ENCODE data around the gene NEURL1. TPM values are rescaled to one million over a fixed set of nuclear protein-coding genes. Genes with fewer than 3 reads are reported as not detected.

NEURL1 gene
- total RNA-seq, 2 experiments from 2014 or later = 1.1 TPM

- peak; percentile 80 for DNase-seq
- Mint-ChIP-seq H3K4me3 (peak overlapping the region; percentile 86), H3K9me3 (ENCODE audit: insufficient read depth) (no peaks in the 10 kb centered on the region), H3K27ac (peak overlapping the region; percentile 83), H3K4me1 (ENCODE audit: low read depth) (peaks cover 26% of the 10 kb centered on the region), H3K36me3 (ENCODE audit: low read depth) (peaks cover 2% of the 10 kb centered on the region), H3K27me3 (ENCODE audit: low read depth) (peaks cover 9% of the 10 kb centered on the region)
- ChIA-PET CTCF (interaction anchor here (1.0 to 8.8 kb wide), 3 partner anchors 9 to 102 kb away, joined by 4 to 42 read pairs (median 5); no protein-coding TSS in a partner anchor), POLR2A (no interaction called here)
- ATAC-seq = peak; percentile 79
These were observed 90.9 kb downstream of the NEURL1 start for GRCh38 chr10:103584216-103585010.

GRCh38 chr10:103585011-103585405, 91.5 kb downstream of the NEURL1 start:
- H3K36me3 Mint-ChIP-seq (ENCODE audit: low read depth) = peaks cover 2% of the 10 kb centered on the region
- H3K27ac Mint-ChIP-seq = peak overlapping the region; percentile 30
- no peaks in the 10 kb centered on the region for H3K9me3 Mint-ChIP-seq (ENCODE audit: insufficient read depth)
- peak overlapping the region; percentile 64 for H3K4me3 Mint-ChIP-seq
- peaks cover 9% of the 10 kb centered on the region for H3K27me3 Mint-ChIP-seq (ENCODE audit: low read depth)
- DNase-seq = no peak
- no peak for ATAC-seq
- ChIA-PET POLR2A (no interaction called here), CTCF (interaction anchor here (1.0 kb wide), 2 partner anchors 8 to 101 kb away, joined by 4 to 5 read pairs; no protein-coding TSS in a partner anchor)
- peaks cover 26% of the 10 kb centered on the region for H3K4me1 Mint-ChIP-seq (ENCODE audit: low read depth)

GRCh38 chr10:103587073-103587472, 93.6 kb downstream of the NEURL1 start:
- Mint-ChIP-seq H3K9me3 (ENCODE audit: insufficient read depth) (no peaks in the 10 kb centered on the region), H3K4me3 (no peak overlapping the region), H3K4me1 (ENCODE audit: low read depth) (peaks cover 26% of the 10 kb centered on the region), H3K27ac (no peak overlapping the region), H3K36me3 (ENCODE audit: low read depth) (peaks cover 2% of the 10 kb centered on the region), H3K27me3 (ENCODE audit: low read depth) (peaks cover 6% of the 10 kb centered on the region)
- no peak for ATAC-seq
- ChIA-PET POLR2A (no interaction called here), CTCF (interaction anchor here (1.5 to 1.9 kb wide), 2 partner anchors 23 to 99 kb away, joined by 3 to 6 read pairs; no protein-coding TSS in a partner anchor)
- DNase-seq = no peak

GRCh38 chr10:103589074-103589630, 95.6 kb downstream of the NEURL1 start:
- no peaks in the 10 kb centered on the region for H3K27me3 Mint-ChIP-seq (ENCODE audit: low read depth)
- no peaks in the 10 kb centered on the region for H3K9me3 Mint-ChIP-seq (ENCODE audit: insufficient read depth)
- H3K36me3 Mint-ChIP-seq (ENCODE audit: low read depth) = no peaks in the 10 kb centered on the region
- DNase-seq (no peak), ATAC-seq (no peak)
- H3K4me3 Mint-ChIP-seq = no peak overlapping the region
- CTCF ChIA-PET = interaction anchor here (1.0 to 1.7 kb wide), 3 partner anchors 23 to 97 kb away, joined by 3 to 11 read pairs (median 3); no protein-coding TSS in a partner anchor
- H3K4me1 Mint-ChIP-seq (ENCODE audit: low read depth) = peaks cover 15% of the 10 kb centered on the region
- POLR2A ChIA-PET = no interaction called here
- no peak overlapping the region for H3K27ac Mint-ChIP-seq

- DNase-seq (no peak), ATAC-seq (no peak)
- Mint-ChIP-seq H3K27me3 (ENCODE audit: low read depth) (no peaks in the 10 kb centered on the region), H3K4me1 (ENCODE audit: low read depth) (peaks cover 12% of the 10 kb centered on the region), H3K9me3 (ENCODE audit: insufficient read depth) (no peaks in the 10 kb centered on the region), H3K4me3 (no peak overlapping the region), H3K36me3 (ENCODE audit: low read depth) (no peaks in the 10 kb centered on the region), H3K27ac (no peak overlapping the region)
- CTCF ChIA-PET = interaction anchor here (0.9 to 1.7 kb wide), 4 partner anchors 22 to 96 kb away, joined by 3 to 11 read pairs (median 3); no protein-coding TSS in a partner anchor
- POLR2A ChIA-PET = no interaction called here
These were observed 96.6 kb downstream of the NEURL1 start for GRCh38 chr10:103590060-103590459.

- DNase-seq (no peak), ATAC-seq (no peak)
- CTCF ChIA-PET = interaction anchor here (0.9 to 1.3 kb wide), 2 partner anchors 26 to 96 kb away, joined by 3 read pairs; no protein-coding TSS in a partner anchor
- POLR2A ChIA-PET = no interaction called here
- Mint-ChIP-seq H3K9me3 (ENCODE audit: insufficient read depth) (no peaks in the 10 kb centered on the region), H3K4me3 (no peak overlapping the region), H3K36me3 (ENCODE audit: low read depth) (no peaks in the 10 kb centered on the region), H3K27me3 (ENCODE audit: low read depth) (no peaks in the 10 kb centered on the region), H3K27ac (no peak overlapping the region), H3K4me1 (ENCODE audit: low read depth) (peaks cover 8% of the 10 kb centered on the region)
These were observed 97.3 kb downstream of the NEURL1 start for GRCh38 chr10:103590744-103591291.

GRCh38 chr10:103592186-103593021, 98.9 kb downstream of the NEURL1 start:
- CTCF ChIA-PET = interaction anchor here (0.6 to 2.6 kb wide), 13 partner anchors 8 to 103 kb away, joined by 3 to 16 read pairs (median 3); no protein-coding TSS in a partner anchor
- peak; percentile 73 for ATAC-seq
- DNase-seq = peak; percentile 64
- H3K27ac Mint-ChIP-seq = no peak overlapping the region
- H3K27me3 Mint-ChIP-seq (ENCODE audit: low read depth) = no peaks in the 10 kb centered on the region
- H3K4me3 Mint-ChIP-seq = no peak overlapping the region
- H3K9me3 Mint-ChIP-seq (ENCODE audit: insufficient read depth) = no peaks in the 10 kb centered on the region
- H3K4me1 Mint-ChIP-seq (ENCODE audit: low read depth) = peaks cover 5% of the 10 kb centered on the region
- POLR2A ChIA-PET = no interaction called here
- no peaks in the 10 kb centered on the region for H3K36me3 Mint-ChIP-seq (ENCODE audit: low read depth)

- CTCF ChIA-PET = interaction anchor here (0.6 to 2.6 kb wide), 15 partner anchors 9 to 102 kb away, joined by 3 to 16 read pairs (median 3); no protein-coding TSS in a partner anchor
These were observed 99.6 kb downstream of the NEURL1 start for GRCh38 chr10:103593022-103593570.

GRCh38 chr10:103595933-103596726, 102.6 kb downstream of the NEURL1 start:
- H3K27ac Mint-ChIP-seq = no peak overlapping the region
- H3K9me3 Mint-ChIP-seq (ENCODE audit: insufficient read depth) = no peaks in the 10 kb centered on the region
- no peaks in the 10 kb centered on the region for H3K36me3 Mint-ChIP-seq (ENCODE audit: low read depth)
- H3K4me3 Mint-ChIP-seq = no peak overlapping the region
- no peak for ATAC-seq
- ChIA-PET CTCF (interaction anchor here (1.7 to 4.1 kb wide), 2 partner anchors 10 to 90 kb away, joined by 7 to 38 read pairs; no protein-coding TSS in a partner anchor), POLR2A (interaction anchor here (0.6 to 0.7 kb wide), 2 partner anchors 125 to 477 kb away, joined by 3 read pairs; no protein-coding TSS in a partner anchor)
- H3K4me1 Mint-ChIP-seq (ENCODE audit: low read depth) = no peaks in the 10 kb centered on the region
- DNase-seq = no peak
- H3K27me3 Mint-ChIP-seq (ENCODE audit: low read depth) = no peaks in the 10 kb centered on the region

More at GRCh38 chr10:103593022-103593570, 99.6 kb downstream of the NEURL1 start:
- no peak for DNase-seq
- POLR2A ChIA-PET = no interaction called here
- Mint-ChIP-seq H3K4me1 (ENCODE audit: low read depth) (peaks cover 3% of the 10 kb centered on the region), H3K27ac (no peak overlapping the region), H3K4me3 (no peak overlapping the region), H3K27me3 (ENCODE audit: low read depth) (no peaks in the 10 kb centered on the region), H3K36me3 (ENCODE audit: low read depth) (no peaks in the 10 kb centered on the region), H3K9me3 (ENCODE audit: insufficient read depth) (no peaks in the 10 kb centered on the region)
- no peak for ATAC-seq

- no peak for ATAC-seq
- no peaks in the 10 kb centered on the region for H3K4me1 Mint-ChIP-seq (ENCODE audit: low read depth)
- ChIA-PET CTCF (interaction anchor here (1.7 to 4.1 kb wide), 2 partner anchors 9 to 90 kb away, joined by 7 to 38 read pairs; no protein-coding TSS in a partner anchor), POLR2A (interaction anchor here (0.6 to 0.7 kb wide), 2 partner anchors 126 to 477 kb away, joined by 3 read pairs; no protein-coding TSS in a partner anchor)
- H3K9me3 Mint-ChIP-seq (ENCODE audit: insufficient read depth) = no peaks in the 10 kb centered on the region
- H3K4me3 Mint-ChIP-seq = no peak overlapping the region
- H3K27me3 Mint-ChIP-seq (ENCODE audit: low read depth) = no peaks in the 10 kb centered on the region
- no peaks in the 10 kb centered on the region for H3K36me3 Mint-ChIP-seq (ENCODE audit: low read depth)
- H3K27ac Mint-ChIP-seq = no peak overlapping the region
- no peak for DNase-seq
These were observed 103.5 kb downstream of the NEURL1 start for GRCh38 chr10:103597003-103597402.
